Activated CD4-positive, alpha-beta T cell treated with anti-CD3 and anti-CD28 coated beads, Interleukin-2, amount 50 U/mL, for 4 hours (primary cell): ENCODE results near the gene DOCK2.

Experiments used
- DNase-seq, 2 experiments: peaks; one replicate each; pipeline ENCODE4 v3.0.0-alpha.2; 2020

Gene DOCK2

DNA sequence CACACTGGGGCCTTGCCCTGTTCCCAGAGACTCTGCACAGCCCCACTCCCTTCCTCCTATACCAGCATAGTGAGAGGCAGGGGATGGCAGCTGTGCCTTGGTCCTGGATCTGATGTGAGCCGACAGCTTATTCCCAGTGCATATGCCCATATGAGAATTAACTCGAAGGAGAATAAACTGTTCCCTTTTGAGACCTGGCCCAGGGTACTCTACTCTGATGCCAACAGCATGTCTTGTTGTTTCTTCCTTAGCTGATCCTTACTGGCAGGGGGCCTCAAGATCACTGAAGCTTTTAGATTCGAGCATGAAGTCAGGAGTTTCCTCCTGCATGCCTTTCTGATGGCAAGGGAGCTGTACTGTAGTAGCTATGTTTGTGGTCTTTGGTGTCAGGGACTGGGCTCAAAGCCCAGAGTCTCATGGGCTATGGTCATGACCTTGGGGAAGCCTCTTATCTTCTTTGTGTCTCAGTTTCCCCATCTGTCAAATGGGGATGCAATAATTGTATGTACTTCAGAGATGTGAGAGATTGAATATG is 57.1 kb downstream of the DOCK2 start:
- DNase-seq: no peak

DNA sequence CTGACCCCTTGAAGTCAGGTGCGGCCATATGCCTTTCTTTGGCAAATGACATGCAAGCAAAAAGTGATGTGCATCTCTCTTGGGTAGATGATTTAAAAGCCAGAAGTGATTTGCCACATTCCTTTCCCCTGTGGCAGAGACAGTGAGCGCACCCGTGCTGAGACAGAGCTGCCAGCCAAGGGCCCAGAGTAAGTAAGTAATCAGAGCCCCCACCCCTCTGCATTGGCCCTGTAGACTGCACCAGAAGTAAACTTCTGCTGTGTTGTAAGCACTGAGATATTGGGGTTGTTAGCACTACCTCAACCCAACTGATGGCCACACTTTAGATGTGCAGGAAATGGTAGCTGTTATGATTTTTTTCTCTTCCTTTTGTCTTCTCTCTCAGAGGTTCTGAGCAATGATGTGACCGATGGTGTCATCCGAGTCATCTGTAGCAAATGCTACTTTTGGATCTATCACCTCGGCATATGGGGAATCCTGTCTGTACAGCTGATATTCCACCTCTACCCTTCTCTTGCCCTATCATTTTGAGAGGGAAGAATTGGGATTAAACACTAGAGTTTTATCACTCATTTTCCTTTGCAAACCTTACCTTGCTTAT is 58.0 kb downstream of the DOCK2 start:
- DNase-seq: no peak

DNA sequence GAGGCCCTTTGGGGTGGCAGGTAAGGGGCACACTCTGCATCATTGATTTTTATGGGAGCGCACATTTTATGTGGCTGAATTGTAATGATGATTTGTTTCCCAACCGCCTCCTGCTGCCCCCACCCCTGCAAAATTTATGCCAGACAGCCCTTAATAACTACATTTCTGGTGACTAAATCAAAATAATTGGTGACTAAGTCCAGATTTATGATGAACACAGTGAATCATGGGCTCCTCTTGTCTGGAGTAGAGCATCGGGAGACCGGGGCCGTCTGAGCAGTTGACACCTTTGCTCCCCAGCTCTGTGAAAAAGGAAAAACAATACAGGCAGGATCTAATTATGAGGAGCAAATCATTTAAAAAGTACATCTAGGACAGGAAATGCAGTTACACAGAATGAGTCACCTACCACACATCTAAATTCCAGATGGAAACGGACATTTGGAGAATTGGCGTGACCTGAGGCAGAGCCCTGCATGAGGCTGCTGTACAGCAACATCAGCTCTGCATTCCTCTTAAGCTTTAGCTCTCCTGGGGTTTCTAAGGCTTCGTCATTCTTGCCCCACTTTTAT is 58.9 kb downstream of the DOCK2 start:
- DNase-seq: no peak

DNA sequence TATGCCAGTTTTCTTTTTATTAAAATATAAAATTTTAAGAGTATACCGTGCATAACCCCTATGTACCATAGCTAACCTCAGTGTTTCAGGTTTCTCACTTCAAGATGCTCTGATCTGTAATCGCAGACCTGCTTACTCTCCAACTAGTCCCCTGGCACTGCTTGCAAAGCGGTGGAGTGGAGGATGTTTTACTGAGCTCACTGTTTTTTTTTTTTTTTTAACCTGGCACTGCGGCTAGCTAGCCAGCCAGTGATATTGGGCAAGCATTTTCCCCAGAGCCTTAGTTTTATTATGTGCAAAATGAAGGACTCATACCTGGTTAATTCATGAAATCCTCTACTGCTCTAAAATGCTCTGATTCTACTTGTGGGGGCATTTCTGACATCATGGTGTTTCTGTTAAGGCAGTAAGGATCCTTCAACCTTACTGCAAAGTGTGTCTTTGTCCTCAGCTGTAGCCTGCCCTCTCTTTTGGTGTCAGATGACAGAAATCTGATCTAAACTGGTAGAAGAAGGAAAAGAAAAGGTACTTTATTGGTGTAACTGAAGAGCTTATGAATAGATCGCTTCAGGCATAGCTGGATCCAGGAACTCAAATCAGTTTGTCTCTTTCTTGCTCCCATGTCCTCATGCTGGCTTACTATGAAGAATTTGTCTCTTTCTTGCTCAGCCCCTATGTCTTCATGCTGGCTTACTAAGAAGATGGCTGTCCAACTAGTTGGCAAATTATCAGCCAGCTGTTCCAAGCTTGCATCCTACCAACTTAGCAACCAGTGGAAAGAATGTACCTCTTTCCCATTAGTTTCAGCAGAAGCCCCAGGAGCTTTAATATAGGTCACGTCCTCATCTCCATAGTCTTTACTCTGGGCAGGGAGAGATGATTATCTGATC is 59.8 kb downstream of the DOCK2 start:
- no peak for DNase-seq

GRCh38 chr5:169697511-169697890 is 60.4 kb downstream of the DOCK2 start:
- no peak for DNase-seq

DNA sequence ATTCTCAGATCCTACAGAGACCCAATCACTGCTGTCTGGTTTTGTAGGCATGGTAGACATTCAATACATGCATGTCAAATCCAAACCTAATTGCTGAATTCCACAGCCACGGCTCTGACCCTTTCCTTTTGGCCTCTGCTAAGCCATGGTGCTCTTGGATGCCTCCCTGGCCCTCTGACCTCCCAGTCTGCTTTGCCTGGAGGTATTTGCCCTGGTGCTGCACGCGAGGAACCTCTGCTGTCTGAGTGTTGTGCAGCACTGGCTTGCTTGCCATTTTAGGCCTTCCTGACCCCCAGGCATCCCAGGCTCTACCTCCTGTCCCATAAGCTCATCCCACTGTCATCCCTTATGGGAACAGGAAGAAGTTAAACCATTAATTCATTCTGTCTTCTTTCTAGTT is 60.9 kb downstream of the DOCK2 start:
- no peak for DNase-seq

DNA sequence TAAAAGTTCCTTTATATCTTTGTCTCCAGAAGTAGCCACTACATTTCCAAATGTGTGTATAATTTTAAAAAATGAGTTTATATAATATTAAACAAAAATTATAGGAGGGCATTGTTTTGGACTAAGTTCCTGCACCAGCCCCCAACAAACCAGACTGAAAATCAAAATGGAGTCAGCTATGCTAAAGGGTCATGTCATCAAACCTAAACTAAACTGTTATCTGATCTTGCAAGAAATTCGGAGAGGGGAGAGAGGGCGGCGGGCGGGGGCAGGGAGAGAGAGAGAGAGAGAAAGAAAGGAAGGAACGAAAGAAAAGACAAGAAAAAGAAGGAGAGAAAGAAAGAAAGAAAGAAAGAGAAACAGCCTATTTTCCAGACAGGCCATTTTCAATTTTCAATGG is 63.5 kb downstream of the DOCK2 start:
- DNase-seq: no peak

DNA sequence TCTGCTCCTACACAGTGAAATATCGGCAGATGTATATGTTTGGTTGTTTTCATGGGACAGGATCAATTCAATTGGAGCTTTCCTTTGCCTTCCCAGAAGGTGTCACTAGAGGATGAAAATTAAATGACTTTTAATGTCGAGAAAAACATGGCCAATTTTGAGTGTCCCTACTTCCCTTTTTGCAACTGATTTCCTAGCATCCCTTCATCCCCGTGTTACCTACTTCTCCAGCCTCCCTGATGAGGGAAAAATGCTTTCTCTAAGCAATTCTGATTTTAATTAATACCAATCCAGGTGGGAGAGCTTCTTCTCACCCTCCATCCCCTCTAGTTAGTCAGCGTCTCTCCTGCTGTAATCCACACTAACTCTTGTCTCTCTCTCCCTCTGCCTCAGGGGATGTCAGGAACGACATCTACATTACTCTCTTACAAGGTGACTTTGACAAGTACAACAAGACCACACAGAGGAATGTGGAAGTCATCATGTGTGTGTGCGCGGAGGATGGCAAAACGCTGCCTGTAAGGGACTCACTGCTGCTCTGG is 64.9 kb downstream of the DOCK2 start:
- no peak for DNase-seq

GRCh38 chr5:169702693-169703481 is 65.8 kb downstream of the DOCK2 start:
- DNase-seq: no peak

GRCh38 chr5:169703813-169704212 is 66.7 kb downstream of the DOCK2 start:
- no peak for DNase-seq

DNA sequence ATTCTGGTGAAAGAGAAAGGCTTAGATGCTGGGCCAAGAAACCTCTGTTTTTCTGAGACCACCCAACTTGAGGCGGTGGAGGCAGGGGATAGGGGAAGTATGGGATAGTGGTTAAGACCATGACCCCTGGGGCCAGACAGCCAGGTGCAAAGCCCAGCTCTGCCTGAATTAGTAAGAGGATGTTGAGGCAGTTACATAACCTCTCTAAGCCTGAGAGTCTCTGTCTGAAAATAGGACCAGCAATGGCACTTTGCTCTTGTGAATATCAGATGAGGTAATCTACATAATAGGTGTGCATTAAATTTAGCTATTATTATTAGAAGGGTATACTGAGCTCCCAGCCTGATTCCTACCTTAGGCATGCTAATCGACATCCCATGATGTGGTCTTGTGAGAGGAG is 68.2 kb downstream of the DOCK2 start:
- no peak for DNase-seq

DNA sequence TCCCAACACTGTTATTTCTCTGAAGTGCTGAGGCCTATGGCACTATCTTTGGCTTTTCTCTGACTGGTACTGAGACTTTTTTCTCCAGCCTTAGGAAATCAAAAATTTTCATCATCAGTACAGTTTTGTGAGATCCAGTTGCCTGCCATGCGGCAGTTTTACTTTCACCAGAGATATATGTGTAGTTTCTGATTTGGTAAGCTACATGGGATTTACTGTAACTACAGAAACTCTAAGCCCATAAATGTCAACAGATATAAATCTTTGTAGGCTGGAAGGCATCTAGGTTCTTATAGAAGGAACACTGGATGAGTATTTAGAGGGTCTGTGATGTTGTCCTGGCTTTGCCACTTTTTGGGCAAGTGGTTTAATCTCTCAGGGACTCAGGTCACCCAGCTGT is 69.0 kb downstream of the DOCK2 start:
- DNase-seq: no peak

DNA sequence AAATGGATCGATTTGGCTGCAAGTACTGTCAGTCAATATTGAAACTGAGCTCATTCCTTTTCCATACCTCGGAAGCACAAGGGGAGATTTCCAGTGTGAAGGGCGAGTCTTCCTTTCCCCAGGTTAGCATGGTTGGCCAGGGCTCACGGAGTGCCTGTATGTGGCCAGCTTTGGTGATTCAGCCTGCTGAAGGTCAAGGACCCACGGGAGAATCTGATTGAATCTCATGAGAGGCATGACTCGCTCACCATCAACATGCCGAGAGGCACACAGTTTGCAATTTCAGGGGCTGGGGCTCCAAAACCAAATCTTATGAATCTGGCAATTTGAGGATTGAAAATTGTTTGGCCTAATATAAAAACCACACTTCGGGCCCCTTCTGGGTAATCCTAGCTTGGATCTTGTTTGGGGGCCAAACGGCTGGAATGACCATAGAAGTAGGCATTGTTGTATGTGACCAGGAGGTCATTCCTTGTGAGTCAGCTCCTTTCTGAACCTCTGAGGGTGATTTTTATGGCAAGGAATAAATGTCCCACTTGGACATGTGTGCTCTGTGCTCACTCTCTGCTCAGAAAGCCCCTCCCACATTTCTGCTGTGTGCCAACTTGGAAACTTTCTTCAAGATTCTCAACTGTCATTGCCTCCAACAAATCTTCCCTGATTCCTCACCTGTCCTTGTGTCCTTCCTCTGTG is 69.8 kb downstream of the DOCK2 start:
- DNase-seq: no peak

DNA sequence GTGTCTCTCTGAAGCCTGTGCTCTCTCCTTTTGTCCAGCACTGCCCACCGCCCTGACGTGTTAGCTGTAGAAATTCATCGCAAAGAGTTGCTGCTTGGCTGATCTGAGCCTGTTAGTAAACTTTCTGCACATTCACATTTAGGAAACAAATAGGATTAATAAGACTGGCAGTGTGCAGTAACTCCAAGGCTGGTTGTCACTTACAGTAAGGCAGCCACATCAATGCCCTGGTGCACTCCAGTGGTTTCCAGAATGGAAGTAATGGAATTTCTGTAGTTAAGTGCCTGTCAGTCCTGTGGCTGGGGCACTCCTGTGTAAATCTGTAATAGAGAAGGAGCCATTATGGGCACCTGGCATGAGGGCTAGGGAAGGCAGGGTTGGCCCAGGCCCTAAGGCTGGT is 70.6 kb downstream of the DOCK2 start:
- DNase-seq: no peak

DNA sequence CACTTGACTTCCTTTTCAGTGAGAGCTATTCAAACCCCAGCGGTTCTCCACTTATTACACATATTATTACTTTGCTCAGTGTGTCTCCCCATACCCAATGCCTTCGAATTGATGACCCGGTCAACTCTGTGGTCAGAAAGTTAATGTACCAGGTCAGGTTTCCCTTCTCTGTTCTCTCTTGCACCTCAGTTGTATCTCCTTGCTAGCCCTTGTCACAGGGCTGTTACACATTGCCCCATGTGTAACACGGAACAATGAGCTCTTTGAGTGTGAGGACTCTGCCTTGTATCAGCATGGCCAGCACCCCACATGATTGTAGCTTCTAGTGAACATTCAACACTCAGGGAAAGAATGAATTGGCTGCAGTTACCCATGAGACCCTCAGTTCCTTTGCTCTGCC is 73.6 kb downstream of the DOCK2 start:
- no peak for DNase-seq

DNA sequence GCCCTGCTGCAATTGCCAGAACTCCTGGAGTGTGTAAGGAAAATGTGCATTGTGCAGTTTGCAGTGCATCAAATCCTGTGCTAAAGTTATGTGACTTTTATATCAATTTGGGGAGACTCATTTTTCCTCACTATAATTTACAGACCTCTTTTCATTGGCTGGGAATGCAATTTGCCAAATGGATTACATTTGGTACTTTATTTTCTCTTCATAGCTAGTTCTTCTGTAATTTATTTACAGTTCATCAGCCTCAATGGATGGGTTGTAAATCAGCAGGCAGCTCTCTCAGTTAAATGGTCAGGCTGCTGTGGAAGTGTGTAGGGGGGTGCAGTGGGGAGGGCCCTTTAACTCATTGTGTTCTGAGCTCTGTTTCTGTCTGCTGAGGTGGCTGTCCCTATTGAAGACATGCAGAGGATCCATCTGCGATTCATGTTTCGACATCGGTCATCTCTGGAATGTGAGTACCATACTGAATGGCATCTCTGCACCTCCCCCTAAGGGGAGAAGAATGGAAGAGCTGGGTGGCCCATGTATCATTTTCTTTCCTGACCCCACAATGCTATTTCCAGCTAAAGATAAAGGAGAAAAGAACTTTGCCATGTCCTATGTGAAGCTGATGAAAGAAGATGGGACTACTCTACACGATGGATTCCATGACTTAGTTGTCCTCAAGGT is 74.6 kb downstream of the DOCK2 start:
- no peak for DNase-seq

- no peak for DNase-seq
These were observed 75.4 kb downstream of the DOCK2 start for GRCh38 chr5:169712428-169712827.

GRCh38 chr5:169716287-169716686 is 79.2 kb downstream of the DOCK2 start:
- DNase-seq: no peak

- DNase-seq: no peak
These were observed 80.2 kb downstream of the DOCK2 start for GRCh38 chr5:169717288-169717687.

DNA sequence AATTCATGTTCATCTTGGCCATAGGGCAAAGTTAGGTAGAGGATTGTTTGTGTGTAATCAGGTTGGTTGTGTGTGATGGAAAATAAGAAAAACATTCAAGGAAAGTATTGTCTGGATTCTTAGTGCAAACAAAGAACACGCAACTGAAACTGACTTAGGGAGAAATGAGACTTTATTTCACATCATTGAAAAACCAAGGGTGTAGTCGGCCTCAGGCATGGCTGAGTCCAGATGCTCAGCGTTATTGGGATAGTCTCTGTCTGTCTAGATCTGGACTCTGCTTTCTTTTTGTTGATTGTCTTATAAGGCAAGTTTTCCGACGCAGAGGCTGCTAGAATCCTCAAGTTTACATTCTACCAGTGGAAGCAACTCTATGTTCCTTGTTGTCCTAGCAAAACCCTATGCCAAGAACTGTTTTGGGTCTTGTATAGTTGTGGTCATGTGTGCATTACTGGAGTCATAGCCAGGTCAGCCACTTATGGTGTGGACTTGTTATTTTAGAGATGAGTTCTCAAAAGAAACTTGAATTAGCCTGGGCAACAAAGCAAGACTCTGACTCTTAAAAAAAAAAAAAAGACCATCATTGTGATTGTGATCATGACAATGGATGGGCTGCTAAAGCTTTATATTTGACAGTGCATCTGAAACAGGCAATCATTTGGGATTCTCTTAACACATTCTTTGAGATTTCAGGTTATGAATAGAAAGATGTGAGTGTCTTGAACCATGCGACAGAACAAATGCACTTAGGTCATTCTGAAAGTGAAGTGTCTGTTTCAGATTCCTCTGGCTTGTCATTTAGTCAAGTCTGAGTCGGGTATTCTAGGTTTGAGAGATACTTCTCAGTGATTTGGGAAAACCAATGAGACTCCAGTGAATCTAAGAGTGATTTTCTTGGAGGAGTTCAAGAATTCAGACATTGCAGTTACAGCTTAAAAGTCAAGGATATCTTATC is 82.6 kb downstream of the DOCK2 start:
- DNase-seq: no peak
